Aorta (tissue), 5 donors: ENCODE data around the gene BAD. TPM values are rescaled to one million over a fixed set of nuclear protein-coding genes. Genes with fewer than 3 reads are reported as not detected.

Source experiments
- ATAC-seq: fragments of 200-7000 bp; cut with Tn5 transposase; one replicate; pipeline ENCODE4 v1.9.1; 2022; ENCODE audit warnings: moderate library complexity; ENCODE audit not compliant: low FRiP score
- DNase-seq, 2 donors: peaks; one replicate each; pipeline ENCODE4 v3.0.0-alpha.2; 2020
- H3K27ac ChIP-seq, 2 donors: one replicate each; pipeline ENCODE4 v1.5.1; 2013; ENCODE audit warnings: low read length in 2 of 2, mild to moderate bottlenecking in 2 of 2, moderate library complexity in 2 of 2, control low read depth in 1 of 2, inconsistent platforms in 1 of 2, low read depth in 1 of 2
- H3K27me3 ChIP-seq, 2 donors: one replicate each; pipeline ENCODE4 v1.6.1; 2013; ENCODE audit warnings: control low read depth in 1 of 2, low read length in 1 of 2, mild to moderate bottlenecking in 1 of 2, moderate library complexity in 1 of 2; ENCODE audit not compliant: insufficient read depth in 2 of 2, control insufficient read depth in 1 of 2
- H3K36me3 ChIP-seq, 2 donors: one replicate each; pipeline ENCODE4 v1.6.1; 2013; ENCODE audit warnings: control low read depth in 1 of 2, low read length in 1 of 2, mild to moderate bottlenecking in 1 of 2; ENCODE audit not compliant: insufficient read depth in 2 of 2, control insufficient read depth in 1 of 2
- H3K4me1 ChIP-seq, 2 donors: one replicate each; pipeline ENCODE4 v1.6.1; 2013; ENCODE audit warnings: low read length in 2 of 2, control low read depth in 1 of 2, mild to moderate bottlenecking in 1 of 2, moderate library complexity in 1 of 2; ENCODE audit not compliant: insufficient read depth in 2 of 2, control insufficient read depth in 1 of 2
- H3K4me3 ChIP-seq, 2 donors: one replicate each; pipeline ENCODE4 v1.5.1; 2013; ENCODE audit warnings: low read length in 2 of 2, control low read depth in 1 of 2, mild to moderate bottlenecking in 1 of 2
- H3K9me3 ChIP-seq: one replicate; pipeline ENCODE4 v1.6.1; 2013; ENCODE audit warnings: mild to moderate bottlenecking, low read length; ENCODE audit not compliant: control insufficient read depth
- WGBS, 2 donors: extraction: QIAGEN DNeasy Blood & Tissue Kit; methylation state at CpG; one replicate each; pipeline ENCODE4 v1.1.7; 2013; 5-methylcytosine and 5-hydroxymethylcytosine counted together
- intact Hi-C, 2 donors: fragments of 100-400 bp; cut with DNase I; formaldehyde crosslinking; loops; one replicate each; pipeline versions ENCODE4 v1.14.2 to v1.15.0; 2022
- polyA plus RNA-seq, 2 donors: library from polyadenylated mRNA; stranded (reverse); fragments of 200-250 nt; gene quantifications; one replicate each; pipeline ENCODE4 v1.2.3, GENCODE V29; 2013
- total RNA-seq, 2 donors: library from RNA; stranded (reverse); fragmentation: NEBNext Ultra II Directional; extraction: Animal tissue kit (Norgen Biotek cat#: 25700); gene quantifications; one replicate each; pipeline ENCODE4 v1.2.1, GENCODE V29; 2021
- donor health status: healthy with polysubstance abuse.
- donor health status: Bipolar disorder and iron deficiency.
- donor health status: DM: no; HTN: no; CAD: no.
- donor health status: DM: no; HTN: no; CAD: no.
- donor health status: DM: yes; HTN: yes; CAD: no.

BAD gene
- total and polyA plus RNA-seq, 4 donors: 47.2 to 119 (median 67.6) TPM

DNA sequence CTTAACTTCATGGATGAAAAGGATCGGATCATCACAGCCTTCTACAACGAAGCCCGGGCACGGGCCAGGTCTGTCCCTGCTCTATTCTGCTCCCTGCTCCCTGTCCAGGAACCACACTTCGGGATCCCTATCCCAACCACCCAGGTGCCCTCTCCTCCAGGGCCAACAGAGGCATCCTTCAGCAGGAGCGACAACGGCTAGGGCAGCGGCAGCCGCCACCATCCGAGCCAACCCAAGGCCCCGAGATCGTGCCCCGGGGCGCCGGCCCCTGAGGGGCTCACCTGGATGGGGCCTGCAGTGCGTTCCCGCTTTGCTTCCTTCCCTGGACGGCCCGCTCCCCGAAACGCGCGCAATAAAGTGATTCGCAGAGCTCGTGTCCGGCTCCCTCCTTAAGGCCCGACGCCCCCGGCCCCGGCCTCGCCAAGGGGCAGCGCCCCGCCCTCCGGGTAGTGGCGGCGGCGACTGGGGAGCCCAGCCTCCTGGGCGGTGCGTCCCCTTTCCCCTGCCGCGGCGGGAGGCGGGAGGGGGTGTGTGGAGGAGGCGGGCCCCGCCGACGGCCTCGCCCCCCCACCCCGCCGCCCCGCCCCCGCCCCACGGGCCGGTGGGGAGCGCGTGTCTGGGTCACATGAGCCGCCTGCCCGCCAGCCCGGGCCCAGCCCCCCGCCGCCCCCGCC lies 50.4 kb downstream of the BAD start, which contains the start of gene VEGFB:
Gene VEGFB, plus strand, starts transcription at position 672 of the 674 bp plus-strand sequence. CDS start 250 bp downstream, outside the sequence.
- intact Hi-C loops: no loop called here
- ATAC-seq: peak; percentile 78
- Histone ChIP-seq H3K36me3 (peaks cover 0 to 2% of the 10 kb centered on the region in 2 donors), H3K4me3 (peak within 1 kb of the TSS; percentile 77 to 94), H3K27me3 (no peaks in the 10 kb centered on the region), H3K9me3 (no peaks in the 10 kb centered on the region), H3K27ac (peak within 1 kb of the TSS in 1 of 2 donors; percentile 70), H3K4me1 (no peaks in the 10 kb centered on the region)
- WGBS, 2 donors: 1 to 2% methylated on average over 39 to 62 of the region's 62 CpGs
- DNase-seq: peak; percentile 88 to 91

- Histone ChIP-seq H3K27me3 (no peaks in the 10 kb centered on the region), H3K4me1 (no peaks in the 10 kb centered on the region), H3K36me3 (peaks cover 0 to under 1% of the 10 kb centered on the region in 2 donors), H3K9me3 (no peaks in the 10 kb centered on the region), H3K4me3 (no peak overlapping the region), H3K27ac (no peak overlapping the region)
- intact Hi-C loops: no loop called here
- 24 to 32% methylated on average over 8 of the region's 8 CpGs for WGBS, 2 donors
- no peak for DNase-seq
- no peak for ATAC-seq
Observed at GRCh38 chr11:64232967-64233315, 51.5 kb downstream of the BAD start.

DNA sequence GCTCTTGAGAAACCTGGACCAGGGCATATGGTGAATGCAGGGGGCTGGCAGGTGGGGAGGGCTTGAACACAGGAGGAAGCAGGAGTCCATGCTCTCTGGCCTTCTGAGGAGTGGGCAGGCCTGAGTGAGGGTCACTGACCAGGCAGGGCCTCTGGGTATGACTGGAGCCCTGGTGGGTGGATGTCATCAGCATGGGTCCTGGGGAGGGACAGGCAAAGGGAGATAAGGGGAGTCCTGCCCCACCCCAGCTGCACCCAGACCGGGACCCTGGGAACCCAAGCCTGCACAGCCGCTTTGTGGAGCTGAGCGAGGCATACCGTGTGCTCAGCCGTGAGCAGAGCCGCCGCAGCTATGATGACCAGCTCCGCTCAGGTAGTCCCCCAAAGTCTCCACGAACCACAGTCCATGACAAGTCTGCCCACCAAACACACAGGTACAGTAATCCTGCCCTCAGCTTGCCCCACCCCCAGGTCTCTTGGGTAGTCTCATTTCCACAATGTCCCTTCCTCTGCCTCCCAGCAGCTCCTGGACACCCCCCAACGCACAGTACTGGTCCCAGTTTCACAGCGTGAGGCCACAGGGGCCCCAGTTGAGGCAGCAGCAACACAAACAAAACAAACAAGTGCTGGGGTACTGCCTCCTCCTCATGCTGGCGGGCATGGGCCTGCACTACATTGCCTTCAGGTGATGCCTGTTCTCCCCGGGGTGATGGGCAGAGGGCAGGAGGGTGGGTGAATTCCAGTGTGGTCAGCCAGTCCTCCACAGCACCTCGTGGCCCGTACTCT lies 52.1 kb downstream of the BAD start:
- no peaks in the 10 kb centered on the region for H3K9me3 ChIP-seq
- ATAC-seq: no peak
- H3K36me3 ChIP-seq: no peaks in the 10 kb centered on the region
- WGBS, 2 donors: 70 to 72% methylated on average over 15 of the region's 15 CpGs
- H3K4me1 ChIP-seq: no peaks in the 10 kb centered on the region
- no peaks in the 10 kb centered on the region for H3K27me3 ChIP-seq
- intact Hi-C loops: no loop called here
- no peak overlapping the region for H3K27ac ChIP-seq
- H3K4me3 ChIP-seq: no peak overlapping the region
- no peak for DNase-seq

DNA sequence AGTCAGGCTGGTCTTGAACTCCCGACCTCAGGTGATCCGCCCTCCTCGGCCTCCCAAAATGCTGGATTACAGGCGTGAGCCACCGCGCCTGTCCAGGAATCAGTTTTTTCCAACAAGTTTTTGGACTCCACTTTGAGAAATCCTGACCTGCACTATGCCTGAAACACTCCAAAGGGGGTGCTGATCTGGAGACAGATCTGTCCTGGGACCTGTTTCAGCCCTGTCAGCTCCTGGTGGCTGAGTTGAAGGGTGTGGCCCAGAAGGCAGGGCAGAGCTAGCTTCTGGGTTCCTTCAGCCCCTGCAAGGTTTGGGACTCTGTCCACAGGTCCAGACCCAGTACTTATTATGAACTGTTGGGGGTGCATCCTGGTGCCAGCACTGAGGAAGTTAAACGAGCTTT lies 52.9 kb downstream of the BAD start:
- ATAC-seq: no peak
- no peak overlapping the region for H3K27ac ChIP-seq
- no peak overlapping the region for H3K4me3 ChIP-seq
- H3K36me3 ChIP-seq: no peaks in the 10 kb centered on the region
- no peak for DNase-seq
- H3K27me3 ChIP-seq: no peaks in the 10 kb centered on the region
- H3K9me3 ChIP-seq: no peaks in the 10 kb centered on the region
- intact Hi-C loops: no loop called here
- WGBS, 2 donors: 89% methylated on average over 7 of the region's 7 CpGs
- H3K4me1 ChIP-seq: no peaks in the 10 kb centered on the region

GRCh38 chr11:64230985-64231365 lies 53.5 kb downstream of the BAD start:
- peak overlapping the region; percentile 41 to 59 for H3K4me3 ChIP-seq
- WGBS, 2 donors: 10 to 11% methylated on average over 8 of the region's 8 CpGs
- no peaks in the 10 kb centered on the region for H3K36me3 ChIP-seq
- intact Hi-C loops: no loop called here
- ATAC-seq (no peak), DNase-seq (no peak)
- peak overlapping the region; percentile 32 to 72 for H3K27ac ChIP-seq
- H3K9me3 ChIP-seq: no peaks in the 10 kb centered on the region
- no peaks in the 10 kb centered on the region for H3K4me1 ChIP-seq
- H3K27me3 ChIP-seq: no peaks in the 10 kb centered on the region

GRCh38 chr11:64230171-64230984 lies 54.1 kb downstream of the BAD start, which contains the start of gene DNAJC4:
Gene DNAJC4, plus strand, starts transcription at chr11:64230548. Its CDS starts 307 bp downstream, at chr11:64230855.
- ATAC-seq: peak; percentile 80
- peak within 1 kb of the TSS; percentile 41 to 59 for H3K4me3 ChIP-seq
- WGBS, 2 donors: 0 to 1% methylated on average over 59 to 62 of the region's 62 CpGs
- no peaks in the 10 kb centered on the region for H3K4me1 ChIP-seq
- peak within 1 kb of the TSS; percentile 32 to 72 for H3K27ac ChIP-seq
- H3K27me3 ChIP-seq: no peaks in the 10 kb centered on the region
- DNase-seq: peak; percentile 93 to 96
- no peaks in the 10 kb centered on the region for H3K9me3 ChIP-seq
- no peaks in the 10 kb centered on the region for H3K36me3 ChIP-seq
- intact Hi-C loops: no loop called here

GRCh38 chr11:64229744-64230170 lies 54.7 kb downstream of the BAD start:
- H3K4me1 ChIP-seq: no peaks in the 10 kb centered on the region
- peak overlapping the region; percentile 2 to 59 for H3K4me3 ChIP-seq
- DNase-seq (peak in 1 of 2 donors; percentile 65), ATAC-seq (no peak)
- H3K9me3 ChIP-seq: no peaks in the 10 kb centered on the region
- H3K27ac ChIP-seq: peak overlapping the region in 1 of 2 donors; percentile 9
- no peaks in the 10 kb centered on the region for H3K36me3 ChIP-seq
- WGBS, 2 donors: 4 to 5% methylated on average over 13 of the region's 13 CpGs
- intact Hi-C loops: loop anchor here in 1 of 2 donors (5.0 kb wide), 1 partner anchor 42 kb away; the partner anchor contains the start of gene STIP1
- H3K27me3 ChIP-seq: no peaks in the 10 kb centered on the region

DNA sequence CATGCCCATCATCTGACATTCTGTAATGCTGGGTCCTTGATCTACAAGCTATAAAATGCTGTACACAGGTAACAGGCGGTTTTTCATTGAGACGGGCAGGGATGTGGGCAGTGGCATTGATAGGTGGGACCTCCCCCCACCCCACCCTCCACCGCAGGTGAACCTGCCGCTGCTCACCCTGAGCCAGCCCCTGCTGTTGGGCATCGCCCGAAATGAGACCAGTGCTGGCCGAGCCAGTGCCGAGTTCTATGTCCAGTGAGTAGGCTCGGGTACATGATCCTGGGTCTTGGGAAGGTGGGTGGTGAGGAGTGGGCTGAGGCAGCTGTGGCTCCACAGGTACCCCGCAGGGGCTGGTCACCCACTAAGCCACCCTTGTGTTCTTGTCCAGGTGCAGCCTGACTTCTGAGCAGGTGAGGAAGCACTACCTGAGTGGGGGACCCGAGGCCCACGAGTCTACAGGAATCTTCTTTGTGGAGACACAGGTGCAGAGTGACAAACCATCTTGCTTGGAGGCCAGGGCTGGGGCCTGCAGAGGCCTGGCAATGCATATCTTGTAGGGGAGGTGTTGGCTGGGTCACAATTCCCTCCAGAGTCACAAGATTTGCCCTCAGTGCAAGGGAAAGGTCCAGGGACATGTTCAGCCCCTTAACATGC lies 55.2 kb downstream of the BAD start:
- Histone ChIP-seq H3K9me3 (no peaks in the 10 kb centered on the region), H3K27ac (peak overlapping the region in 1 of 2 donors; percentile 9), H3K27me3 (no peaks in the 10 kb centered on the region), H3K4me1 (no peaks in the 10 kb centered on the region), H3K4me3 (no peak overlapping the region), H3K36me3 (no peaks in the 10 kb centered on the region)
- WGBS, 2 donors: 84 to 87% methylated on average over 12 of the region's 12 CpGs
- ATAC-seq (no peak), DNase-seq (peak in 1 of 2 donors; percentile 67)
- intact Hi-C loops: loop anchor here in 1 of 2 donors (5.0 kb wide), 1 partner anchor 42 kb away; the partner anchor contains the start of gene STIP1
